GM21717 (cell line): ENCODE results near the gene TMEM94.
"Not testable (repeated sequence)": the region's sequence is repeated elsewhere in the genome, so short reads cannot be mapped to it uniquely, and the experiment has no call there.

Source experiments
- ATAC-seq: cut with Tn5 transposase; IDR thresholded peaks from one replicate; pipeline ENCODE4 v1.9.1; 2021; ENCODE audit warnings: mild to moderate bottlenecking, moderate library complexity; ENCODE audit not compliant: unreplicated experiment

The TMEM94 gene

DNA sequence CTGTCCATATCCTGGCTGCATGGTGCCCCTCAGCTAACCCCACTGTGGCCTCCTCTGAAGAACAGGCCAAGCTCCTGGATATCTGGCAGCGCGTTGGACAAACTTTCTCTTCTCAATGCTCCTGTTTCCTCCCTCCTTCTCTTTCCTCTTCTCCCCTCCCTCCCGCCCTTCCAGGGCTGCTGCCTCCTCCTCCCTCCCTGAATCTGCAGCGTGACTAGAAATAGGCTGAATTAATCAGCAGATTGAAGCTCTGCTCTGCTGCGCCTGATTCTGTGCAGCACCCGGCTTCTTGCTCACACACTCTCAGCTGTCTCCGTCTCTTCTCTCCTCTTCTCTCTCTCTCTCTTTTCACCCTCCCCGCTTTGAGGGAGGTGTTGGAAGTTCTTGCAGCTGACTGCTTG is 19.8 kb downstream of the TMEM94 start:
- no peak for ATAC-seq

DNA sequence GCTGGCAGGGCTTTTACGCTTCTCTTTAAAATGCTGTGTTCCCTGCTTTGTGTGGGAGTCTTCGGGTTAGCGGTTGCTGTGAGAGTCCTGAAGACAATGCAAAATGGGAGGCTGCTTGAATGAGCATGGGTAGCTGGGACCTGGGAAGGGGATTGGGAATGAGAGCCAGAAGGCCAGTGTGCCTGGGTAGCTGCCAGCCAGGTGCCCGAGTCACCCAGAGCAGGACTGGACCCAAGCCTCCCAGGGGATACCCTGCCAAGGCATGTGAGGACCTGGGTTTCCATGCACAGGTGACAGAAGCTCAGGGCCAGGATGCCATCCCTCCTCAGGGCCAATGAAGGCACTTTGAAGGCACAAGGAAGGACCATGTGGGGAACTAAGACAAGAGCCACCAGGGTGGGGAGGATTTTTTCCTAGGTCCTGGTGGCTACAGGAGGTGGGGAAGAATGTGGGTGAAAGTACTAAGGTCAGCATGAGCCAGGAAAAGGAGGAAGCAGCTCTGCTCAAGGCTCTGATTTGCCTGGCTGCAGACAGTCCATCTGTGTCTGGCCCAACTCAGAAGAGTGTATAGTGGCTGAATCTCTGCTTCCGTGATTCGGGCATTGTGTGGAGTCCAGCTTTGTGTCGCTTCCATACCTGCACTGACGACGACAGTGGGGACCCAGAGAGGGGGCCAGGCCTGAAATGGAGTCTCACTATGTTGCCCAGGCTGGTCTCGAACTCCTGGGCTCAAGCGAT is 20.5 kb downstream of the TMEM94 start:
- no peak for ATAC-seq

DNA sequence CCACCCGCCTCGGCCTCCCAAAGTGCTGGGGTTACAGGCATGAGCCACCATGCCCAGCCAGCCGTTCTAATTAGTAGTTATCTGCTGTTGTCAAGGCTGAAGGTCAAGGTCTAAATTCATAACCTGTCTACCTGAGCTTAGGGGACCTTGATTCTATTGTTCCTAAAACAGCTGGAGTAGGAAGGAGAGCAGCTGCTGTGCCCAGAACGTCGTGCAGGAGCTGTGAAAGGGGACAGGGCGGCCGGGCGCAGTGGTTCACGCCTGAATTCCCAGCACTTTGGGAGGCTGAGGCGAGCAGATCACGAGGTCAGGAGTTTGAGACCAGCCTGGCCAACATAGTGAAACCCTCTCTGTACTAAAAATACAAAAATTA is 21.0 kb downstream of the TMEM94 start:
- ATAC-seq, result not testable (repeated sequence)

DNA sequence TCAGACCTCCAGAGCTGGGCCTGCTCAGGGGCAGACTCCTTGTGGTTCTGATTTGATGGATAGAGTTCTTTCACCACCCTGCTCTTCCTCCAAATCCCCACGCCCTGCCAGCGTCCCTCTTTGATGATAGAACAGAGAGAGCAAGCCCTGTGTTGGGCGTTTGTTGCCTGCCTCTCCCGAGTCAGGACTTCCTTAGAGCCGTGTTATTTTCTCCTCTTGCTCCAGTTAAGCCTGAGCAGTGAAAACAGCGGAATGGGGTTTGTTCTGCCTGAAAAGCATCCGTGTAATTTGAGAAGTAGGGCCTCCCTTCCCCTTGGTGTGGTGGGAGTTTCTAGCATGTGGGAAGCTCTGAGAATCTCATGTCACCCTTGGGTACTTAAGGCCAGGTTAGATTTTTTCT is 22.1 kb downstream of the TMEM94 start:
- no peak for ATAC-seq

DNA sequence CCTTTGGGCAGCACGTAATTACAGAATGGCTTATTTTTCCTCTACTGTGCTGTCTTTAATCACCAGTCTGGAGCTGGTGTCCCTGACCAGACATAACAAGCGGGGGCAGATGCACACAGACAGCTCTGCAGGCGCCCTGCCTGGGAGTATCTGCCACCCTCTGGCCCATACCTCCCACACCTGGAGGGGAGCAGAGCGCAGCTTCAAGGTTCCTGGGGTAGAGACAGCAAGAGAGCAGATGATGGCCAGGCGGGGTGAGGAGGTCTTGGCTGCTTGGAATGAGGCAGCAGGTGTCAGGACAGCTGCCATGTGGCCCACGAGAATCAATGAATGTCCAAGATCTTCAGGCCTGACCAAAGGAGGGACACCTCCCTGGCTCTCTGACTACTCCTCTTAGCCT is 23.8 kb downstream of the TMEM94 start:
- ATAC-seq, result no peak

DNA sequence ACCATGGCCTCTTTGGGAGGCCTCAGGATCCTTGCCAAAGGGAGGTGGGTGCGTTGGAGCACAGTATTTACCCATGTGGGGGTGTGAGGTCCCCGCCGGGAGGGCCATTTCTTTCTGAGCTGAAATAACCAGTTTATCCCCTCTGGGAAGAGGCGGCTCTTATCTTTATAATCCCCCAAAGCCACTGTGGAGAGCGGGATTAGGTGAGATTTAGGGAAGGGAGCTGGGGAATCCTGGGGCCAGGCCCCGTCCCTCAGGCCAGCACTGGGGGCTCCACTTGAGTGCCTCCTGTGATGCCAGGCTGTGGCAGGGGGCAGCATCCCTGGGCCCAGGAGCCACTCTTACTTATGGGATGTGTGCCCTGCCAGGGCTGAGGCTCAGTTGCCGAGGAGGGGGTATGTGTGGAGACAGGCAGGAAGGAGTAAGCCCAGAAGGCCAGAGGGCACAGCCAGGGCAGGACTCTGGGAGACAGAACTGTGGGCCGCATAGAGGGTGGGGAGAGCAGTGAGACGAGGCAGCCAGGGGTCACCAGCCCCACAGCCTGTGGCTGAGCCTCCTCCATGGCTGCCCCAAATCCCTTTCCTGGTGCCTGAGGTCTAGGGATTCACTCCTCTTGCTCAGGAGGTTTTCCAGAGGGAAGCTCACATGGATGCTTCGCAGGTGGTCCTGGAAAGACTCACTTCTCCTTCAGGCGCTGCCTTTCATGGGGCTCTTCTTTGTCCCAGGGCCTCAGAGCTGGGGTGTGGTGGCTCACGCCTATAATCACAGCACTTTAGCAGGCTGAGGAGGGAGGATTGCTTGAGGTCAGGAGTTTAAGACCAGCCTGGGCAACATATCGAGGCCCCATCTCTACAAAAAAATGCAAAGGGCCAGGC is 25.0 kb downstream of the TMEM94 start:
- no peak for ATAC-seq

DNA sequence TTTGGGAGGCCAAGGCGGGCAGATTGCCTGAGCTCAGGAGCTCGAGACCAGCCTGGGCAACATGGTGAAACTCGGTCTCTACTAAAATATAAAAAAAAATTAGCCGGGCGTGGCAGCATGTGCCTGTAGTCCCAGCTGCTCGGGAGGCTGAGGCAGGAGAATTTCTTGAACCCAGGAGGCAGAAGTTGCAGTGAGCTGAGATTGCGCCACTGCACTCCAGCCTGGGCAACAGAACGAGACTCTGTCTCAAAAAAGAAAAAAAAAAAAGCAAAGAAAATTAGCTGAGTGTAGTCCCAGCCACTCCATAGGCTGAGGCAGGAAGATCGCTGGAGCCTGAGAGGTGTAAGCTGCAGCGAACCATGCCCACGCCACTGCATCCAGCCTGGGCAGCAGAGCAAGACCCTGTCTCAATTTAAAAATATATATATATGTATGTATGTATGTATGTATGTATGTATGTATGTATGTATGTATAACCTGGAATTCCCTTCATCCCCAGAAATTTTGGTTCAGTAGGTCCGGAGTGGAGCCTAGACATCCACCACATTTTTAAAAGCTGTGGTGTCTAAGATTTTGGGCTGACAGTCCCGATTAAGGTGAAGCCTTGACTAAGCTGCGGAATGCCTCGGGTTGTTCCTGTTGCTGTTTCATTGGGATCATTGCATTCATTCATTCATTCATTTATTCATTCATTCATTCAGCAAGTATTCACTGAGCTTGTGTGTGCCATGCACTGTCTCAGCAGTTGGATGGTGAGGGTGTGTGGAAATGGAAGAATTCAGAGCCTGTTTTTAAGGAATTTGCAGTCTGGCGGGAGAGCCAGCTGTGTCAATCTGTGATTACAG is 25.9 kb downstream of the TMEM94 start:
- ATAC-seq, result no peak

DNA sequence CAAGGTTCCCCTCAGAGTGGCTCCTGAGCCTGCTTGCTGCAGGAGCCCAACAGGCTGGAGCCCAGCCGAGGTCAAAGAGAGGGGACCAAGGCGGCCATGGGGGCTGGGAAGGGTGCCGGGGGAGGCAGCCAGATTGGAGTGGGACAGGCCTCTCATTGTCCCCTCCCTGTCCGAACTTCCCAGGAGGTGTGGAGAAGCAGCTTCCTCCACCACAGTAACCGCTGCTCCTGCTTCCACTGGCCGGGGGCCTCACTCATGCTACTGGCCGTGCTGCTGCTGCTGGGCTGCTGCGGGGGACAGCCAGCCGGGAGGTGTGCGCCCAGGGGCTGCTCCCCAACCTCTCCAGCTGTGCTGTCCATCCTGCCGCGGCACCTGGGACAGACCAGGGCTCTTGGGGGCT is 29.3 kb downstream of the TMEM94 start:
- no peak for ATAC-seq

DNA sequence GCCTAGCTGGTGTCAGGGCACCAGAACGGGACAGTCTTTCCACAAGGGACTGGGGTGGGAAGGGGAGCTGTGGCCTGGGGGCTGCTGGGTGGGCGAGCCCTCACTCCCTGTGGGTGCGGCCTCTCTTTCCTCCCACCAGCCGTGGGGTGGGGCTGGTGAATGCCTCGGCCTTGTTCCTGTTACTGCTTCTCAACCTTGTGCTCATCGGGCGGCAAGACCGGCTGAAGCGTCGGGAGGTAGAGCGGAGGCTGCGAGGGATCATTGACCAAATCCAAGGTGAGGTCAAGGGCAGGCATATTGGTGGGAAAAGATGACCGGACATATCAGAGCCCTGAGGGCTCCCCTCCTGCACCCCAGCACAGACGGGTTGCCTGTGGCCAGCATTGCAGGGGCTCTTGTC is 29.7 kb downstream of the TMEM94 start:
- ATAC-seq, result no peak

DNA sequence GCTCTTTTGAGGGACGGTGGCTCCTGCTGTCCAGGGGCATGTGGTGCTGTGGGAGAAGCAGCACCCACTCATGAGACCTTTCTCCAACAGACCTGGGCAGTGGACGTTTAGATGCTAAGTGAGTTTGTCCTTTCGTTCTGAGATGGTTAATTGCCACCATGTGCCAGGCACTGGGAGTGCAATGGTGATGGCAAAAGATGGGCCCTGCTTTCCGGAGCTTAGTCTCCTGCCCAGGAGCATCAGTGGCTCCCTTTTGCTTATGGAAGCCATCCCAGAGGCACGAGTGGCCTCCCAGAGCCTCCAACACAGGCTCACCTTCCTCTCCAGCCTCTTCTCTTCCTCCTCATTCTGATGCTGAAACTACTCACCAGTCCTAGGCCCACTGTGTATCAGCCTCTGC is 30.5 kb downstream of the TMEM94 start:
- ATAC-seq, result no peak

DNA sequence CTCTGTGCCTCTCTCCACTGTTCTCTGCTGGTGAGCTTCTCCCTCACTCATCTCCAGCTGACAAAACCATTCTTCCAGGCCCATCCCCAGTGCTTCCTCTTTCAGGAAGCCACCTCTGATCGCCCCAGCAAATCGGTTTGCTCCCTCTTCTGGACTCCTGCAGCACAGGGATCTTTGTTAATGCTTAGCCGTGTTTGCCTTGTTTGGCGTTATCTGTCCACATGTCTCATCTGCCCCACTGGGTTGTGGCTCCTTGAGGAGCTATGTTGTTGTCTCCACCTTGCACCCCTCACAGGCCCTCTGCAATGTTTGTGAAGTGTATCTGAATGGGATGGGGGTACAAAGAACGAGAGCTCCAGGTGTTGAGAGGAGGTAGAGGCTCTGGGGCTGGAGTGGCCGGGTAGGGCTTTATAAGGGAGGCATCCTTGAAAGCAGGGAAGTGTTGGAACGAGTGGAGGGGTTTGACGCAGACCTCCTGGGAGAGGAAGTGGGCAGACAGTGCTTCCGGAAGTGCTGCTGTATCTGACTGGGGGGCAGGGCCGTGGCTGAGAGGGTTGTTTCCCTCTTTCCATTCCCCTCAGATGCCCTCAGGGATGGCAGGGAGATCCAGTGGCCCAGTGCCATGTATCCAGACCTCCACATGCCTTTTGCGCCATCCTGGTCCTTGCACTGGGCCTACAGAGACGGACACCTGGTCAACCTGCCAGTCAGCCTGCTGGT is 31.1 kb downstream of the TMEM94 start:
- ATAC-seq, result no peak

DNA sequence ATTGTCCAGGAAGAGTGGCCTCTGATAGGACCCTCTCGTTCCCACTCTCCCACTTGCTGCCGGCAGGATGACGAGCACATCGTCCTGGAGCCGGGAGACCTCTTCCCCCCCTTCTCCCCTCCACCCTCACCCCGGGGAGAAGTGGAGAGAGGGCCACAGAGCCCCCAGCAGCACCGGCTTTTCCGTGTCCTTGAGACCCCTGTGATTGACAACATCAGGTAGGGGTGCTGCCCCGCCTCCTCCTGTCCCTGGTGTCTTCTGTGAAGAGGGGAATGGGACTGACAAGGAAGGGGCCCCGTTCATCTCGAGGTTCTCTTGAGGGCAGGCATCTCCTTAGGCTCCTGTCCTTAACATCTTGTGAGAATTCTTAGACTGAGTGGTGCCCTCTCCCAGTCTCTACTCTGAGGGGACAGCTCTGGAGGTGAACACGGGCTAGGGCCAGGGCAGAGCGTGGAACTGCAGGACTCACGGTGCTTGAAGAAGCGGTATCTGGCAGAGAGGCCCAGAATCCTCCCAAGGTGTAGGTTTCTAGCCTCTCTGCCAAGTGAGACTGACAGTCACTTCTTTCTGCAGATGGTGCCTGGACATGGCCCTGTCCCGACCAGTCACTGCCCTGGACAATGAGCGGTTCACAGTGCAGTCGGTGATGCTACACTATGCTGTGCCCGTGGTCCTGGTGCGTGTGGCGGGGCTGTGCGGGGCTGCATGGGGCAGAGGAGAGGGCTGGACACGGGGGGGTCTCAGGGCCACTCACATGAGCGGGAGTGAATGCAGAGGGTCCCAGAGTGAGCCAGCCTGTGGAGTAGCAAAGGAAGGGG is 32.5 kb downstream of the TMEM94 start:
- ATAC-seq, result no peak

DNA sequence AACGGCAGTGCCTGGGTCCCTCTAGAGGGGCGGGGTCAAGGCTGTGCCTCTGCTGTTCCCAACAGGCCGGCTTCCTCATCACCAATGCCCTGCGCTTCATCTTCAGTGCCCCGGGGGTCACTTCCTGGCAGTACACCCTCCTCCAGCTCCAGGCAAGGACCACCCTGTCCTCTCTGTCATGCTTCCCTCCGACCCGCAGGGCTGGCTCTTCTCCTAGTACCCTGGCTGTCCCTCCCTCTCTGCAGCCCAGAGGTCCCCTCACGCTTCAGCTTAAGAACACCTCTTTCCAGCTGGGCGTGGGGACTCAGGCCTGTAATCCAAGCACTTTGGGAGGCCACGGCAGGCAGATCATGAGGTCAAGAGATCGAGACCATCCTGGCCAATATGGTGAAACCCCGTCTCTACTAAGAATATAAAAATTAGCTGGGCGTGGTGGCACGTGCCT is 33.1 kb downstream of the TMEM94 start:
- ATAC-seq, result no peak

DNA sequence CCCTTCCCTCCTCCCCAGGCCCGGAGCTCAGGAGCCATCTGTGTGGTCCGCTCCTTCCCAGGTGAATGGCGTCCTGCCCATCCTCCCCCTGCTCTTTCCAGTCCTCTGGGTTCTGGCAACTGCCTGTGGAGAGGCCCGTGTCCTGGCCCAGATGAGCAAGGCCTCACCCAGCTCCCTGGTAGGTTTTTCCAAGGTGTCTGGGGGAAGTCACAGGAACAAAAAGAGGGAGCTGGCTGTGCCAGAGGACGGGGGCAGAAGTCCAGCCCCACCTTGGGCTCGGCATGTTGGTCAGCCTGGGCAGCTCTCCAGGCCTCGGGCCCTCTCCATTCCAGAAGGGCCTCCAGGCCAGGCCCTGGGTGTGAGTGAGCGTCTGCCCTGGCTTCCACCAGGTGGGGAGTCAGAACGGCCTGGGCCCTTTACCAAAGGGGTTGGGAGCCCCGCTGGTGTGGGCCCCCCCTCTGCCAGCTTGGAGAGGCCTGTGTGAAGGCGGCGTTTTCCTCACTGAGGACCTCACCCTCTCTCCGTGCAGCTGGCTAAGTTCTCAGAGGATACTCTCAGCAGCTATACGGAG is 33.8 kb downstream of the TMEM94 start:
- ATAC-seq, result no peak

DNA sequence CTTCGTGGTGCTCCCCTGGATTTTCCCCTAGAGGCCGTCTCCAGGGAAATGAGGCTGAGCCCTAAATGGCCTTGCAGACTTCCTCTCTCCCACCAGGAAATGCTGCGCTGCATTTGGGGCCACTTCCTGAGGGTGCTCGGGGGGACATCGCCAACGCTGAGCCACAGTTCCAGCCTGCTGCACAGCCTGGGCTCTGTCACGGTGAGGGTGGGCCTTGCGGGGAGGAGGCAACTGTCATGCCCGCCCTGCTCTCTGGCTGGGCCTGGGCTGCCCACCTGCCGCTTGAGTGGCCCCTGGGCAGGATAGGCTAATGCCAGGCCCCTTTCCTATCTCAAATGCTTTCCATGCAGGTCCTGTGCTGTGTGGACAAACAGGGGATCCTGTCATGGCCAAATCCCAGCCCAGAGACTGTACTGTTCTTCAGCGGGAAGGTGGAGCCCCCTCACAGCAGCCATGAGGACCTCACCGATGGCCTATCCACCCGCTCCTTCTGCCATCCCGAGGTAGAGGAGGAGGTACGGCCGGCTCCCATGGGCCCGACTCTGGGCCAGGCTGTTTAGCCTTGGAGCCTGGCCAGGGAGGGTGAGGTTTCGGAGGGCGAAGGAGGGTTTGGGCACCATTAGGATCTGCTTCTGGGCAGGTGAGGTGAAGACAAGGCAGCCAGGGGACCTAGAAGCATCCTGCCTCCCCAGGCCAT is 34.7 kb downstream of the TMEM94 start:
- ATAC-seq, result no peak

DNA sequence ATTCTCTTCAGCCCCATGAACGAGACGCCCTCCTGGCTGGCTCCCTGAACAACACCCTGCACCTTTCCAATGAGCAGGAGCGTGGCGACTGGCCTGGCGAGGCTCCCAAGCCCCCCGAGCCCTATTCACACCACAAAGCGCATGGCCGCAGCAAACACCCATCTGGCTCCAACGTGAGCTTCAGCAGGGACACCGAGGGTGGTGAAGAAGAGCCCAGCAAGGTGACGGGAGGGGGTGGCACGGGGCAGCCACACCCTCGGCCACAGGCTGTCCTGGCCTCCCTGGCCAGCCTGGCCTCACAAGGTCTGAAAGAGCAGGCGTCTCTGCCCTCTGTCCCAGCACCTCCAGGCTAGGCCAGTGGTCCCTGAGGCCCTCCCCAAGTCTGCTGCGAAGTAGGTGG is 35.2 kb downstream of the TMEM94 start:
- ATAC-seq, result no peak

DNA sequence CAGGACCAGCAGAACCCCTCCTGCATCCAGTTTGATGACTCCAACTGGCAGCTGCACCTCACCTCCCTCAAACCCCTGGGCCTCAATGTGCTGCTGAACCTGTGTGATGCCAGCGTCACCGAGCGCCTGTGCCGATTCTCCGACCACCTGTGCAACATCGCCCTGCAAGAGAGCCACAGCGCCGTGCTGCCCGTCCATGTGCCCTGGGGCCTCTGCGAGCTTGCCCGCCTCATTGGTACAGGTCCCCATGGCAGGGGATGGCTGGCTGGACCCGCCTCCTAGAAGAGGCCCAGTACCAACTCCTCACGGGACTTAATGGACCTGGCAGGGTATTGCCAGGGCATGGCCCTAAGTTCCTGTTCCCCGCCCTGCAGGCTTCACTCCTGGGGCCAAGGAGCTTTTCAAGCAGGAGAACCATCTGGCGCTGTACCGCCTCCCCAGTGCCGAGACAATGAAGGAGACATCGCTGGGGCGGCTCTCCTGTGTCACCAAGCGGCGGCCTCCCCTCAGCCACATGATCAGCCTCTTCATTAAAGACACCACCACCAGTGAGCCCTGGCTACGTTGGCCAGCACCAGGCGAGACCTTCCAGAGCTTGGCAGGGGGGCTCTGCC is 36.2 kb downstream of the TMEM94 start:
- ATAC-seq, result no peak

DNA sequence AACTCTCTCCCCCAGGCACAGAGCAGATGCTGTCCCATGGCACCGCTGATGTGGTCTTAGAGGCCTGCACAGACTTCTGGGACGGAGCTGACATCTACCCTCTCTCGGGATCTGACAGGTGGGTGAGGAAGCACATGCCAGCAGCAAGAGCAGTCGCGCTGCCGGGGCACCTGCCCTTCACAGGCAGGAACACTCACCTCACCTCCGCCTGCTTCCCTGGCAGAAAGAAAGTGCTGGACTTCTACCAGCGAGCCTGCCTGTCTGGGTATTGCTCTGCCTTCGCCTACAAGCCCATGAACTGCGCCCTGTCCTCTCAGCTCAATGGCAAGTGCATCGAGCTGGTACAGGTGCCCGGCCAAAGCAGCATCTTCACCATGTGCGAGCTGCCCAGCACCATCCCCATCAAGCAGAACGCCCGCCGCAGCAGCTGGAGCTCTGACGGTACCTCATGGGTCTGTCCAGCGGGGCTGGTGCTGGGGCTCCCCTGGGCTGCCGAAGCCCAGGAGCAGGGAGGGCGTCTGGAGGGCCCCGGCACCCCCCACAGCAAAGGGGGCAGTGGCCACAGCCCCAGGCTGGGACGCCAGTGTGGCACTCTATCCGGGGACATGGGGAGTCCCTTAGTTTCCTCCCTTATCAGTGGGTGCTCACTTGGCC is 37.2 kb downstream of the TMEM94 start:
- ATAC-seq, result no peak
